Epithelial cell of esophagus (primary cell): Measurements from ENCODE around the gene PRR12.

Experiments used
- DNase-seq: peaks from one replicate; pipeline ENCODE4 v3.0.0; 2010; ENCODE audit warnings: low read depth
- H3K4me3 ChIP-seq: 2 replicates; pipeline ENCODE4 v1.5.1; 2011; ENCODE audit warnings: mild to moderate bottlenecking, low read length, control low read depth
- CTCF ChIP-seq: IDR thresholded peaks from 2 replicates; pipeline ENCODE4 v1.5.1; 2011; ENCODE audit warnings: low read depth, mild to moderate bottlenecking, low read length, control low read depth, inconsistent platforms; ENCODE audit not compliant: insufficient read depth; ENCODE audit errors: missing control alignments

The PRR12 gene

GRCh38 chr19:49574206-49574755 lies 16.7 kb upstream of the PRR12 start:
- TF ChIP-seq CTCF: no peak
- peak; percentile 65 for DNase-seq
- no peak overlapping the region for H3K4me3 ChIP-seq

GRCh38 chr19:49579193-49579592 lies 11.8 kb upstream of the PRR12 start:
- peak overlapping the region; percentile 93 for H3K4me3 ChIP-seq
- no peak for DNase-seq
- TF ChIP-seq CTCF: no peak

GRCh38 chr19:49579947-49580263 lies 11.1 kb upstream of the PRR12 start:
- no peak for TF ChIP-seq CTCF
- no peak for DNase-seq
- peak overlapping the region; percentile 93 for H3K4me3 ChIP-seq

GRCh38 chr19:49580264-49581006 lies 10.5 kb upstream of the PRR12 start, which contains the start of gene NOSIP:
TSS of gene NOSIP (minus strand) at chr19:49580556. CDS start at chr19:49560691, 19,865 bp downstream.
- TF ChIP-seq CTCF: no peak
- peak; percentile 98 for DNase-seq

GRCh38 chr19:49581007-49581508 lies 9.9 kb upstream of the PRR12 start, which contains the start of gene PRRG2:
TSS of gene PRRG2 (plus strand) at chr19:49581316. CDS start at chr19:49583220, 1,904 bp downstream.
- H3K4me3 ChIP-seq: peak within 1 kb of the TSS; percentile 93
- no peak for TF ChIP-seq CTCF
- DNase-seq: peak; percentile 76

More at GRCh38 chr19:49580264-49581006, 10.5 kb upstream of the PRR12 start, which contains the start of gene NOSIP:
- H3K4me3 ChIP-seq: peak within 1 kb of the TSS; percentile 93

GRCh38 chr19:49583239-49583638 lies 7.7 kb upstream of the PRR12 start:
- no peak for TF ChIP-seq CTCF
- no peak for DNase-seq
- no peak overlapping the region for H3K4me3 ChIP-seq
